Chondrocyte (in vitro differentiated cells): Measurements from ENCODE around the gene RPUSD1. TPM values are rescaled to one million over a fixed set of nuclear protein-coding genes. Genes with fewer than 3 reads are reported as not detected.

Experiments used
- DNase-seq: peaks from one replicate; pipeline ENCODE4 v3.0.0; 2021; ENCODE audit warnings: mixed read lengths, low spot score
- H3K27ac Mint-ChIP-seq: one replicate; pipeline ENCODE4 v1.8.0; 2021; ENCODE audit warnings: mild to moderate bottlenecking, moderate library complexity, mixed read lengths; ENCODE audit not compliant: unreplicated experiment
- H3K27me3 Mint-ChIP-seq: 2 replicates; pipeline ENCODE4 v1.8.0; 2021; ENCODE audit warnings: low read depth, mixed read lengths
- H3K36me3 Mint-ChIP-seq: 2 replicates; pipeline ENCODE4 v1.8.0; 2021; ENCODE audit warnings: low read depth, mixed read lengths
- H3K4me1 Mint-ChIP-seq: 2 replicates; pipeline ENCODE4 v1.8.0; 2021; ENCODE audit warnings: low read depth, mild to moderate bottlenecking, mixed read lengths
- H3K4me3 Mint-ChIP-seq: one replicate; pipeline ENCODE4 v1.8.0; 2021; ENCODE audit warnings: mild to moderate bottlenecking, moderate library complexity, mixed read lengths; ENCODE audit not compliant: unreplicated experiment
- H3K9me3 Mint-ChIP-seq: 2 replicates; pipeline ENCODE4 v1.8.0; 2021; ENCODE audit warnings: low read depth, mixed read lengths
- CTCF ChIP-seq: fragments of 200-600 bp; sonication (generic); IDR thresholded peaks from 2 replicates; pipeline ENCODE4 v1.5.0; 2021; ENCODE audit warnings: antibody characterized with exemption, mild to moderate bottlenecking, moderate library complexity
- total RNA-seq: library from RNA; stranded (reverse); gene quantifications from 3 replicates; pipeline ENCODE4 v1.2.1, GENCODE V29; 2021

Gene RPUSD1
- total RNA-seq, 1 donor from 2014 or later = 19.6 TPM

GRCh38 chr16:832652-833336 lies 44.6 kb upstream of the RPUSD1 start:
- Mint-ChIP-seq H3K4me1 (no peaks in the 10 kb centered on the region), H3K36me3 (peaks cover 6% of the 10 kb centered on the region), H3K27me3 (peaks cover 11% of the 10 kb centered on the region), H3K4me3 (no peak overlapping the region), H3K27ac (no peak overlapping the region), H3K9me3 (peaks cover 24% of the 10 kb centered on the region)
- no peak for DNase-seq
- no peak for TF ChIP-seq CTCF

- H3K4me1 Mint-ChIP-seq = no peaks in the 10 kb centered on the region
- DNase-seq = no peak
- H3K4me3 Mint-ChIP-seq = no peak overlapping the region
- peaks cover 11% of the 10 kb centered on the region for H3K27me3 Mint-ChIP-seq
- peaks cover 6% of the 10 kb centered on the region for H3K36me3 Mint-ChIP-seq
- peaks cover 20% of the 10 kb centered on the region for H3K9me3 Mint-ChIP-seq
- H3K27ac Mint-ChIP-seq = no peak overlapping the region
- TF ChIP-seq CTCF = no peak
These were observed 43.6 kb upstream of the RPUSD1 start for GRCh38 chr16:831571-832413.

GRCh38 chr16:830871-831570 lies 42.8 kb upstream of the RPUSD1 start:
- Mint-ChIP-seq H3K9me3 (peaks cover 13% of the 10 kb centered on the region), H3K36me3 (peaks cover 1% of the 10 kb centered on the region), H3K27me3 (peaks cover 12% of the 10 kb centered on the region), H3K27ac (no peak overlapping the region), H3K4me1 (no peaks in the 10 kb centered on the region), H3K4me3 (no peak overlapping the region)
- no peak for TF ChIP-seq CTCF
- DNase-seq = no peak

GRCh38 chr16:830107-830870 lies 42.1 kb upstream of the RPUSD1 start:
- no peak for DNase-seq
- Mint-ChIP-seq H3K36me3 (peaks cover 1% of the 10 kb centered on the region), H3K4me1 (no peaks in the 10 kb centered on the region), H3K4me3 (no peak overlapping the region), H3K9me3 (peaks cover 8% of the 10 kb centered on the region), H3K27me3 (peaks cover 18% of the 10 kb centered on the region), H3K27ac (no peak overlapping the region)
- TF ChIP-seq CTCF = no peak
